ENCODE measurements around the gene PRAMEF13. TPM values are rescaled to one million over a fixed set of nuclear protein-coding genes. Genes with fewer than 3 reads are reported as not detected.
"Not testable (repeated sequence)": the region's sequence is repeated elsewhere in the genome, so short reads cannot be mapped to it uniquely, and the experiment has no call there.

PRAMEF13 gene
- total RNA-seq = not detected

- H3K4me3 ChIP-seq, H3K9me3 ChIP-seq, H3K36me3 ChIP-seq, H3K27me3 ChIP-seq, H3K4me1 ChIP-seq, H3K27ac ChIP-seq, DNase-seq: not testable (repeated sequence)
Measured at GRCh38 chr1:13201309-13201708, at the start of gene PRAMEF13. Gene PRAMEF13 (minus strand): TSS chr1:13201409. CDS start chr1:13199589, 1,820 bp downstream.

GRCh38 chr1:13247122-13247521, 45.9 kb upstream of the PRAMEF13 start:
- not testable (repeated sequence) for H3K36me3 ChIP-seq, H3K27me3 ChIP-seq, H3K9me3 ChIP-seq, H3K4me1 ChIP-seq, H3K4me3 ChIP-seq, DNase-seq, H3K27ac ChIP-seq

GRCh38 chr1:13246554-13246871, 45.3 kb upstream of the PRAMEF13 start:
- H3K4me1 ChIP-seq, H3K27ac ChIP-seq, DNase-seq, H3K9me3 ChIP-seq, H3K27me3 ChIP-seq, H3K4me3 ChIP-seq, H3K36me3 ChIP-seq: not testable (repeated sequence)

GRCh38 chr1:13245841-13246553, 44.8 kb upstream of the PRAMEF13 start:
- not testable (repeated sequence) for H3K4me3 ChIP-seq, H3K4me1 ChIP-seq, H3K27me3 ChIP-seq, H3K9me3 ChIP-seq, DNase-seq, H3K27ac ChIP-seq, H3K36me3 ChIP-seq

GRCh38 chr1:13243536-13244263, 42.5 kb upstream of the PRAMEF13 start:
- H3K27ac ChIP-seq, H3K4me1 ChIP-seq, H3K4me3 ChIP-seq, H3K9me3 ChIP-seq, DNase-seq, H3K36me3 ChIP-seq, H3K27me3 ChIP-seq: not testable (repeated sequence)

- not testable (repeated sequence) for H3K36me3 ChIP-seq
Measured at GRCh38 chr1:13239633-13240032, 38.4 kb upstream of the PRAMEF13 start.

GRCh38 chr1:13237572-13237971, 36.4 kb upstream of the PRAMEF13 start:
- not testable (repeated sequence) for H3K36me3 ChIP-seq, DNase-seq

More at GRCh38 chr1:13239633-13240032, 38.4 kb upstream of the PRAMEF13 start:
- not testable (repeated sequence) for H3K27me3 ChIP-seq, H3K4me3 ChIP-seq, H3K9me3 ChIP-seq, DNase-seq, H3K27ac ChIP-seq, H3K4me1 ChIP-seq

GRCh38 chr1:13234057-13234456, 32.8 kb upstream of the PRAMEF13 start:
- not testable (repeated sequence) for H3K27me3 ChIP-seq, H3K4me3 ChIP-seq, DNase-seq, H3K27ac ChIP-seq, H3K4me1 ChIP-seq, H3K36me3 ChIP-seq, H3K9me3 ChIP-seq

More at GRCh38 chr1:13237572-13237971, 36.4 kb upstream of the PRAMEF13 start:
- H3K4me1 ChIP-seq, H3K27ac ChIP-seq, H3K9me3 ChIP-seq, H3K27me3 ChIP-seq, H3K4me3 ChIP-seq: not testable (repeated sequence)

- H3K27ac ChIP-seq, H3K36me3 ChIP-seq, DNase-seq, H3K4me3 ChIP-seq, H3K9me3 ChIP-seq, H3K27me3 ChIP-seq, H3K4me1 ChIP-seq: not testable (repeated sequence)
Measured at GRCh38 chr1:13232056-13232455, 30.8 kb upstream of the PRAMEF13 start.

GRCh38 chr1:13231061-13231750, 30.0 kb upstream of the PRAMEF13 start:
- not testable (repeated sequence) for H3K27me3 ChIP-seq, H3K4me1 ChIP-seq, H3K4me3 ChIP-seq, H3K9me3 ChIP-seq, DNase-seq, H3K36me3 ChIP-seq, H3K27ac ChIP-seq

- not testable (repeated sequence) for H3K27ac ChIP-seq, DNase-seq, H3K9me3 ChIP-seq, H3K36me3 ChIP-seq, H3K4me1 ChIP-seq, H3K27me3 ChIP-seq, H3K4me3 ChIP-seq
Measured at GRCh38 chr1:13230601-13231000, 29.4 kb upstream of the PRAMEF13 start.

- not testable (repeated sequence) for DNase-seq, H3K36me3 ChIP-seq, H3K4me1 ChIP-seq, H3K27me3 ChIP-seq, H3K9me3 ChIP-seq, H3K27ac ChIP-seq, H3K4me3 ChIP-seq
Measured at GRCh38 chr1:13230096-13230495, 28.9 kb upstream of the PRAMEF13 start.

Measured in Peyer's patch (tissue), 4 donors.